Hair follicle dermal papilla cell (primary cell): ENCODE results near the gene SALL2. TPM values are rescaled to one million over a fixed set of nuclear protein-coding genes. Genes with fewer than 3 reads are reported as not detected.

Source experiments
- total RNA-seq: library from RNA; depleted of rRNA; stranded (reverse); fragments of >200 nt; gene quantifications from 2 replicates; pipeline ENCODE4 v1.2.3, GENCODE V29; 2012

Gene SALL2
- 2.7 and 4.7 TPM in 2 replicates for total RNA-seq

GRCh38 chr14:21525962-21526671 lies at the start of gene SALL2:
Gene SALL2, minus strand, starts transcription at chr14:21526346. Its CDS starts 219 bp downstream, at chr14:21526127.

GRCh38 chr14:21510735-21511657 lies 15.2 kb downstream of the SALL2 start, which contains the start of gene METTL3:
Gene METTL3, minus strand, starts transcription at chr14:21511340. Its CDS starts 117 bp downstream, at chr14:21511223.

GRCh38 chr14:21476925-21477681 lies 49.0 kb downstream of the SALL2 start, which contains the start of the genes RAB2B and TOX4:
Gene RAB2B, minus strand, starts transcription at chr14:21476959. Its CDS starts 87 bp downstream, at chr14:21476872.
Gene TOX4, plus strand, starts transcription at chr14:21477195. Its CDS starts 84 bp downstream, at chr14:21477279.

Other genes with a start within 250 kb of the SALL2 start
- gene RPGRIP1, start 246.3 kb downstream of the SALL2 start, total RNA-seq, result not detected in 2 replicates
- gene SUPT16H, start 142.3 kb downstream of the SALL2 start, total RNA-seq, result 57.6 and 68.2 TPM in 2 replicates
- 72.1 and 85.0 TPM in 2 replicates for gene CHD8, start 70.2 kb downstream of the SALL2 start, total RNA-seq
- gene RAB2B, start 49.4 kb downstream of the SALL2 start, total RNA-seq, result 32.2 and 33.3 TPM in 2 replicates
- 27.3 and 36.0 TPM in 2 replicates for gene TOX4, start 49.2 kb downstream of the SALL2 start, total RNA-seq
- gene METTL3, start 15.0 kb downstream of the SALL2 start, total RNA-seq, result 44.8 and 59.4 TPM in 2 replicates
- gene OR10G3, start 53.7 kb upstream of the SALL2 start, total RNA-seq, result not detected in 2 replicates
- gene OR10G2, start 108.6 kb upstream of the SALL2 start, total RNA-seq, result not detected in 2 replicates
- gene OR4E2, start 127.5 kb upstream of the SALL2 start, total RNA-seq, result not detected in 2 replicates
- gene OR4E1, start 147.5 kb upstream of the SALL2 start, total RNA-seq, result not detected in 2 replicates